Adrenal gland (tissue), 5 donors: ENCODE data around the gene TBXA2R.

Experiments
- POLR2A ChIP-seq, 2 donors: fragments of 450-650 bp; IDR thresholded peaks; one replicate each; pipeline ENCODE4 v1.6.1; 2017; ENCODE audit warnings: antibody characterized with exemption in 2 of 2, mild to moderate bottlenecking in 2 of 2, moderate library complexity in 1 of 2
- TF ChIP-seq, protein P1 (sequence below), 6 experiments: fragments of 450-650 bp in 4 of 6; fragments of 200-600 bp in 2 of 6; sonication (generic) in 1 of 6; IDR thresholded peaks; 1 replicate in 5 of 6; 2 replicates in 1 of 6; pipeline versions ENCODE4 v1.5.1 to v1.8.0; 2016 to 2021; ENCODE audit warnings: antibody characterized with exemption in 6 of 6, mild to moderate bottlenecking in 2 of 6, moderate library complexity in 1 of 6
- donor health status: DM: no; HTN: no; CAD: no.

DNA sequence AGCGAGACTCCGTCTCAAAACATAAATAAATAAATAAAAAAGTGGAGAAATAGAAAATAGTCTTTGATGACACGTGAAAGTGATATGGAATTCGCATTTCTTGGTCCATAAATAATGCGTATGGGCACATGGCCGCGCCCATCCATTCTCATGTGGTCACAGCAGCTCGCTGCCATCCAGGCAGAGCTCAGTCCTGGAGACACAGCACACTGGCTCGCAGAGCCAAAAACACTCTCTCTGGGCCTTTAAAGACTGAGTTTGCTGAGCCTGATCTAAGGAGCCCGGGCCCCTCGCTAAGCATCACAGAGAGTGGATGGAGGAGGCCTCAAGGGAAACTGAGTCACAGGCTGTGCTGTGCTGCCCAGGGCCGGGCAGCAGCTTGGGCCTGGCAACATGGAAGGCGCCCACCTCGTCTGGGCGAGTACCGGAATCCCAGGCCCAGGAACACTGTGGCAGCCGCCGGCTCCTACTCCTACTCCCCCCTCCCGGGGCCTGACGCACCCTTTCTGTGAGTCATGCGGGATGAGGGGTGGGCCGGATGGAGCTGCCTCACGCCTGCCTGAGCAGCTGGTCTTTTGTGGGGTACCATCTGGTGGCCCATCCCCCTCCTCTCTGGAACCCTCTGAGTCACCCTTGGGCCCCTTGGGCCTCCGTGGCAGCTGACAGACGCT is 48.9 kb upstream of the TBXA2R start:
- TF ChIP-seq, protein P1, sequence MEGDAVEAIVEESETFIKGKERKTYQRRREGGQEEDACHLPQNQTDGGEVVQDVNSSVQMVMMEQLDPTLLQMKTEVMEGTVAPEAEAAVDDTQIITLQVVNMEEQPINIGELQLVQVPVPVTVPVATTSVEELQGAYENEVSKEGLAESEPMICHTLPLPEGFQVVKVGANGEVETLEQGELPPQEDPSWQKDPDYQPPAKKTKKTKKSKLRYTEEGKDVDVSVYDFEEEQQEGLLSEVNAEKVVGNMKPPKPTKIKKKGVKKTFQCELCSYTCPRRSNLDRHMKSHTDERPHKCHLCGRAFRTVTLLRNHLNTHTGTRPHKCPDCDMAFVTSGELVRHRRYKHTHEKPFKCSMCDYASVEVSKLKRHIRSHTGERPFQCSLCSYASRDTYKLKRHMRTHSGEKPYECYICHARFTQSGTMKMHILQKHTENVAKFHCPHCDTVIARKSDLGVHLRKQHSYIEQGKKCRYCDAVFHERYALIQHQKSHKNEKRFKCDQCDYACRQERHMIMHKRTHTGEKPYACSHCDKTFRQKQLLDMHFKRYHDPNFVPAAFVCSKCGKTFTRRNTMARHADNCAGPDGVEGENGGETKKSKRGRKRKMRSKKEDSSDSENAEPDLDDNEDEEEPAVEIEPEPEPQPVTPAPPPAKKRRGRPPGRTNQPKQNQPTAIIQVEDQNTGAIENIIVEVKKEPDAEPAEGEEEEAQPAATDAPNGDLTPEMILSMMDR (IDR thresholded peaks at IDR 0.05), result no peak
- no peak for TF ChIP-seq POLR2A (IDR thresholded peaks at IDR 0.05)
